IPS-NIHi11 (cell line): ENCODE results near the gene GPC3.
"Not testable (repeated sequence)": the region's sequence is repeated elsewhere in the genome, so short reads cannot be mapped to it uniquely, and the experiment has no call there.

Source experiments
- DNase-seq: peaks from one replicate; pipeline ENCODE4 v3.0.0; 2012; ENCODE audit warnings: mixed read lengths, low spot score

GPC3 gene

DNA sequence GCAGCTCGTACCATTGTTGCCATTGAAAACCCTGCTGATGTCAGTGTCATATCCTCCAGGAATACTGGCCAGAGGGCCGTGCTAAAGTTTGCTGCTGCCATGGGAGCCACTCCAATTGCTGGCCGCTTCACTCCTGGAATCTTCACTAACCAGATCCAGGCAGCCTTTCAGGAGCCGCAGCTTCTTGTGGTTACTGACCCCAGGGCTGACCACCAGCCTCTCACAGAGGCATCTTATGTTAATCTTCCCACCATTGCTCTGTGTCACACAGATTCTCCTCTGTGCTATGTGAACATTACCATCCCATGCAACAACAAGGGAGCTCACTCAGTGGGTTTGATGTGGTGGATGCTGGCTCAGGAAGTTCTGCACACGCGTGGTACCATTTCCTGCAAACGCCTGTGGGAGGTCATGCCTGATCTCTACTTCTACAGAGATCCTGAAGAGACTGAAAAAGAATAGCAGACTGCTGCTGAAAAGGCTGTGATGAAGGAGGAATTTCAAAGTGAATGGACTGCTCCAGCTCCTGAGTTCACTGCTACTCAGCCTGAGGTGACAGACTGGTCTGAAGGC, 222.3 kb downstream of the GPC3 start:
- not testable (repeated sequence) for DNase-seq

DNA sequence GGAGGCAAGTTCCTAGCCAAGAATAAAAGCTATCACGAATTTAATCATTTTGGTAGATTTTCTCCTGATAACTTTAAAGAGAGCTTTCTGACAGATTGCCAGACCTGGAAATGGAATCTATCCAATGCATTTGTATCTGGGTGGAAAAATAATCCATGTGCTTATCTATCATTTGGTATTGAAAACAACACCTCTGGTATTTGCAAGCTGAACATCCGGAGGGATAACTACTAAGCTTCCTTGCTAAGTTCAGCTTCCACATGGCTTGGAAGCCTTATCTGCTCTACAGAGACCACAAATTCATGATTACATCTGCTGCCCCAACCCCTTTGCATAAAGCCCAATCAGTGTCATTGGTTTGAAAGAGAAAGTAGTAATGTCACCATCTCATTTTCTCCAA, 230.7 kb downstream of the GPC3 start:
- DNase-seq = no peak

DNA sequence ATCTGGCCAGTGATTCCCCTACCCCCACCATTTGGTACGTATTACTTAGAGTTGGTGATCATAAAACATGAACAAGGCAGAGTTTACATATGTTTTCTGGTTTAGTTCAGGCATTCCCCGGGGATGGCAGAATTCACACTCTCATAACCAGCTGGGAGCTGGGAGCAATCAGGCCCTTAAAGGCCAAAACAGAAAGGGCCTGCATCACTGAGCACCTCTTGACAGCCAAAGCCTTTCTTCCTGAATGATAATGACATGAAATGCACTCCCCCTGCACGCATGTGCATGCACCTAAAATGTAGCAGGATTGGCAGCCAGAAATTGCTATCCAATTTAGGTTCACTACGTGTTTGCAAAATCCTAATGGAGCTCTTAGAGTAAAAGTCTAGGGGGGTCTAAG, 235.4 kb downstream of the GPC3 start:
- DNase-seq = no peak

DNA sequence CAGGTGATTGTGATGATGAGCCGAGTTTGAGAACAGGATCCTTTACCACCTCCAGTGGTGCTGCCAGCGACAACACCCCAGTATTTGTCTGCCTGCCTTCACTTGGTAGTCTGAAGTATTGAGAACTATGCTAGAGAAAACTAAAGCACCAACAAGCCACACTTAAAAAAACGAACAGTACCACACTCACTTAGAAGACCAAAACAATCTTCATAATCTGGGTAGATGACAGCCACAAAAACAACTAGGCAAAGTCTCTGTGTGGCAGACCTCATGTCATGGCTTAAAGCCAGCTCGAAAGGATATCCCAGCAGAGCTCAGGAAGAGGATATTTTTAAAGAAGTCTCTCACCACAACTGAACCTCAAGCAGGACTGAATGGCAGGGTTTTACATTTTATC, 236.0 kb downstream of the GPC3 start:
- DNase-seq = no peak

DNA sequence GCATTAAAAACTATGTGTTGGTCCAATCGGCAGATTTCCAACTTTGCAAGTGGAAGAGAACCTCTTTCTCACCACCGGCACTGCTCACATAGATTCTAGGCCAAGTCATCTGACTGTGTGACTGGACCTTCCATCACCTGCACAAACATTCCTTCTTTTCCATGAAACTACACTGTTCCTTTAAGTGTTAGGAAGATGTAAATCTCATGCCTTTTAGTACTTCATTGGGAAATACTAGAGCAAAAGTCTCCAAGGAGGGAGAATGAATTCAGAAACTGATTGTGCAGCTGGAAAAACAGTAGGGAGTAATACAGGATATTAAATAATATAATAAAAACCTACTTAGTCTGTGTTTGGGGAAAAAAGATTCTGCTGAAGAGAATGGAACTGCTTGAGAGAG, 238.2 kb downstream of the GPC3 start:
- no peak for DNase-seq

DNA sequence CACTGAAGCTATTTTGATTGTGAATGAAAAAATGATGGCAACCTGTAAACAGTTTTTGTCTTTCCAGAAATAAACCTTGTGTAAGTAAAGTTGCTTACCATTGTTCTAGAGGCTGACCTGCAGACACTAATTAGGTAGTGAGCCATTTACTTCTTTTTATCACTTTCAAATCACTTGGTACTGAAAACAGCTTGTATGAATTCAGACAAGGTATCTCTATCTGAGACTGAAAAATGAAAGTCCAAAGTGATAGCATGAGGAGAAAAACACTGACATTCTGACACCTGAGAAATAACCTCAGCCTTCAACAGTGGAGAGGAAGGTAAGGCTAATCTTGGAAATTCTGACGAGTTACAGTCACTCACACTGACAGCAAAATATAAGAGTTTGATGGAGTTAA, 238.8 kb downstream of the GPC3 start:
- DNase-seq = no peak

DNA sequence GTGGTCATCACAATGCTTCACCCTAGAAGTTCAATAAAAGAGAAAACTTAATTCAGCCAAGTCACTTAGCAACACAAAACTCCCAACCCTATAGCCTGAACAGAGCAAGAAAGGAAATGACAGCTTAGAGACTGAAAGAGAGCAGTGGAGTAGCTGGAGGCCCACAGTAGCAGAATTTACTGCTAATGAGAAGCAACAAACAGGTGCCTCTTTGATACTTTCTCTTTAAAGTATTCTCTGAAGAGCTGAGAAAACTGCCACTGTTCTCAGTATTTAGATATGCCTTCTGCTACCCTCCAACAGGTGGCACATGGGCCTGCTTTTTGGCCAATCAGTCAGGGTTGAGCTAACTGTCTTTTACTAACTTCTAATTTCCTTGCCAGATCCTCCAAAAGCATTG, 240.0 kb downstream of the GPC3 start:
- no peak for DNase-seq

DNA sequence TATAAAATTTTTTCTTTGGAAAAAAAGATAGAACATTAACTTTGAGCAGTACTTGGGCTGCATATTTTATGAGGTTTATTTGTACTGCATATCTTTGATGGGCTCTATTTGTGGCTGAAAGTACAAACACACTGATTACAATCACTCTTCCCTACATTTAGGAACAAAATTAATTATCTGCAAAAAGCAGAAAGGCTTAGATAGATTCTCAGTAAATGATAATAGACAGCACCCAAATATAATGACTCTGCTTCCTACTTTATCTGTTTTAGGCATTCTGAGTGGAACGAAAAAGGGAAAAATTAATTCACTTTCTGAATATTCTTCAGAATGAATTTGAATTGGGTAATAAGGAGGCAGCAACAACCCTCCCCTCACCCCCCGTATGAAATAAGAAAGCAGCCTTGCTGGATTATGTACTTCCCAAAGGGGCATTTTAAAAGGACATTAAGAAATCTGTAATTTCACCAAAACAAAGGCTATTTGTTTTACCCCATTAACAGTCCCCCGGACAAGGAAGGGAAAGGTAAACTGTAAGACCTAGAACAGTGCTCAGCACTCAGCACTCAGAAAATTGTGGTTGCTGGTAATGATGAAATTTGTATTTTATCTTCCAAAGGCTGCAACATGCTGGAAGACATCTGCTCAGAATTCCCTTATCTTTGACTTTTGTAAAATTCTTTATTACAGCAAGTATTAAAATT, 242.6 kb downstream of the GPC3 start:
- no peak for DNase-seq

DNA sequence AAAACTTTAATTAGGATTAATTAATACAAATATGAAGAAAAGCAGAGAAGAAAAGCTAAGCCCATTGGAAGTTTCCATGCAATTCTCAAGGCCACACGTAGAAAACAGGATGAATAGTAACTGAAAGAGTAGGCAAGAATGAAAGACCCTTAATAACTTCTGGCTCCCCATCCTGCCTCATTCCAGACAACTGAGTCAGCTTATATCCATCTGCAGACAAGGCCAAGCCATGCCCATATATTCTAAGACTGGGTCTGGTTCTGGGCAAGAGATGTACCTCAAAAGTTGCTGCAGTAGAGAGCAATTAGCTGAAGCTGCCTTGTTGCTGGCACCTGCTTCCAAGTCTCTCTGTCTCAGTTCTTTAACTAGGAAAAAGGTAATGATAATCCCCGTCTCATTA, 244.1 kb downstream of the GPC3 start:
- no peak for DNase-seq

DNA sequence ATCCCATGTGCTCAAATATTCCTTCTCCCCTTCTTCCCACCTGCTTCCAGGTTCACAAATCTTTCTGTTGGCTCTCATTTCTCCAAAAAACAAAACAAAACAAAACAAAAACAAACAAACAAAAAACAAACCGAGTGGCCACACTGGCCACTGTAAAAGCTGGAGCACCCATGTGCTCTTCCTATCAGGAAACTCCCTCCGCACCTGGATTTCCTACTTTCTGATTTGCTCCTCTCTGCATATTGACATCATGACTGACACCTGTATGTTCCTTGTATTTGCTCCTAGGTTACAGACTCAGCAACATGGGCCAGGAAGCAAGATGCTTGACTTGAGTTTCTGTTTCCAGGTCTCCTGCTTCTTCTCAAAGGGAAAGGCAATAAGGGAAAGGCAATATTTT, 258.8 kb downstream of the GPC3 start:
- DNase-seq = no peak

DNA sequence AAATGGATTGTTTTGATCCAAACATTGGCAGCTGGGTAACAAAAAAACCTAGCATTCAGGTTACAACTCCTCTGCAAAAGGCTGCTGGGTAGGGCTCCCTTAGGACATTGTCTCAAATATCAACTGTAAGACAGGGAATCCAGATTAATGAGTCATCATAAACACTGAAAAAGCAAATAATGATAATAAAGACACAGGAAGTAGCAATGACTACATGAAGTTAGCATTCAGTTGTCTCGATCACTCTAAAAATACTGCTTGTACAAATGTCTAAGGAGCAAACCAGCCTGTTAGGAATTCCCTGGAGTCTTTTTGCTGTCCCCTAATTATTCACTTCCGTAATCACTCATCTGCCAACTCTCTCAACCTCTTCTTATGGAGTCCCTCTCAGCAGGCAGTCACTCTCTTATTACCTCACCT, 259.2 kb downstream of the GPC3 start:
- no peak for DNase-seq

DNA sequence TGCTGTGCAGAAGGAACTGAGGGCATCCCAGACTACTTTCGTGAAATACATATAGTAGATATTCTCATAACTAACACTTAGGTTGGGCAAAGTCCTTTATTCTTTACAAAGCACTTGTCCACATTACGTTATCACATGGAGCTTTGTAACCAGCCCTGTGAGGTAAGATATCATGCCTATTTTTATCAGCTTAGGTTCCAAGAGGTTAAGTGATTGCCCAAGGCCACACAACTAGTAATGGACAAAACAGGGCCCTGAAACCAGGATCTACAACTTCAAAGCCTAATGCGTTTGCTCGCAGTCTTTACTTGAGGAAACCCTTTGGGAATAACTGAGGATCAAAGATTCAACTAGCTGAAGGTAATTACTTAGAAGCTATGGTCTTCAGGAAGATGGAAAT, 261.5 kb downstream of the GPC3 start:
- DNase-seq = no peak

DNA sequence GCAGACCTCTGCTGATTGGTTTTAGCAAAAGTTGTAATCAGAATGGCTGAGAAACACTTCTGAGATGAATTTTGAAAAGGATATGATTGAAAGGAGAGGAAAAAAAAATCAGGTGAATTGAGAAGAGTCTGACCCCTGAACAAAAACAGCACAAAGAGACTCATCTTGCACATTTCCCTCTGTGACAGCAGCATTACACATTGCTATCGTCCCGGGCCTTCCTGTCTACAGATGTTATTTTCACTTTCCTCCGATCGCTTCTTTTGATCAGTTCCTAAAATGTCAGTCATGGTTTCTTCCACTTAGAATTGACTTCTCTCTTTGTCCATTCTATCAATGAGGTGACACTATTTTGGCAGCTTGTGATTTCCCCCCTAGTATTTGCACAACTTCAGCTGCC, 262.6 kb downstream of the GPC3 start:
- DNase-seq = no peak

DNA sequence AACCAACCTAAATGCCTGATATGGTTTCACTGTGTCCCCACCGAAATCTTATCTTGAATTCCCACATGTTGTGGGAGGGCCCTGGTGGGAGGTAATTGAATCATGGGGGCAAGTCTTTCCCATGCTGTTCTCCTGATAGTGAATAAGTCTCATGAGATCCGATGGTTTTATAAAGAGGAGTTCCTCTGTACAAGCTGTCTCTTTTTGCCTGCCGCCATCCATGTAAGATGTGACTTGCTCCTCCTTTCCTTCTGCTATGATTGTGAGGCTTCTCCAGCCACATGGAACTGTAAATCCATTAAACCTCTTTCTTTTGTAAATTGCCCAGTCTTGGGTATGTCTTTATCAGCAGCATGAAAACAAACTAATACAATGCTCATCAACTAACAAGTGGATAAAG, 265.1 kb downstream of the GPC3 start:
- DNase-seq = not testable (repeated sequence)

DNA sequence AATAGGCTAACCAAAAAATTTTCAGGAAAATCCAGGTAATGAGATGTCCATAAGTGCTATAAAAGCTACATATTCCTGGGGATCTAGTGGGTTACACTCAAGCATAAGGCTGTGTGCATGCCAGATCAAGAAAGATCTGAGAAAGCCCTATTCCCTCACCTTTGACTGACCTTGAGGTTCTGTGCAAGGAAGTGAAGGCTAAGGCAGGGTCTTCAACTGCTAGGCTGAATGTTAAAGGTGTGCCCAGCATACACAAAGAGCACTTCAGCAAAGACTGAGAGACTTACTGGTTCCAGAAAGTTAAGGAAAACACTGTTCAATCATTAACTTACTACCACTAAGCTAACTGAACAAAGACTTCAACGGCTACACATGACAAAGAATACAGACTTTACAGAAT, 269.7 kb downstream of the GPC3 start:
- no peak for DNase-seq

DNA sequence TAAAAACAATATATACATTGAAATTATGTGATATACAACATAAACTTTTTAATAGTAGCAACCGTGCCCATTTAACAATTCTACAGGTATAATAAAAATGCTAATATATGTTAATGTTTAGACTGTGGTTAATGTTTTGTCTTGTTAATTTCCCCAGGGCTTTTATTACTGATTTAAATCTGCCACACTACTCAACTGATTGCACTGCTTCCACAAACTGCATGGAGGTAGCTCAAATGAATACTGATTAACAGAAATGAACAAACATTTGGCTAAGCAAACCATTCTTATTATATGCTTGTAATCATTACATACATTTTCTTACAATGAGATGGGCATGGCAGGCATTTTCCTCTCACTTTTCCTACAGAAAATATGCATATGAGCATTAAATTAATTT, 275.9 kb downstream of the GPC3 start:
- no peak for DNase-seq

DNA sequence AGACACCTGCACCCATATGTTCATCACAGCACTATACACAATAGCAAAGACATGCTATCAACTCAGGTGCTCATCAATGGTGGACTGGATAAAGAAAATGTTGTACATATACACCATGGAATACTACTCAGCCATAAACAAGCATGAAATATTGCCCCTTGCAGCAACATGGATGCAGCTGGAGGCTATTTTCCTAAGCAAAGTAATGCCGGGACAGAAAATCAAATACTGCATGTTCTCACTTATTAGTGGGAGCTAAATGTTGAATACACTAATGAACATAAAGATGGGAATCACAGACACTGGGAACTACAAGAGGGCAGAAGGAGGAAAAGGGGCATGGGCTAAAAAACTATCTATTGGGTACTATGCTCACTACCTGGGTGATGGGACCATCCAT, 278.5 kb downstream of the GPC3 start:
- no peak for DNase-seq

DNA sequence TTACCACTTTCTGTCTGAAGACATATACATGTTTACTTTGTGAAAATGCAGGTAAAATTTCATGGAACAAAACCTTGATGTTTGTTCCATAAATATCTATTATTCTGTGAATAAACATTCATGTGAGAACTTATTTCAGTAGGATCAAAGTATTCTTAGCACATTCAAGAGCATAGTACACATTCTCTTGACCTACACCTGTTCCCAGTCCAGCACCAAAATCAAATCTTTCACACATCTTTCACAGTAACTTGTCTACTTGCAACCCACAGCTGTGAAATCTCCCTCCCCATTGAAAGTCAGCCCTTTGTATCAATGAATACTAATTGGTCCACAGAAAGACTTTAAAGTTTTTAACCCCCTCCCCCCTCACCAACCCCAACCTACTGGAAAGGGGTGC, 283.2 kb downstream of the GPC3 start:
- DNase-seq = no peak

DNA sequence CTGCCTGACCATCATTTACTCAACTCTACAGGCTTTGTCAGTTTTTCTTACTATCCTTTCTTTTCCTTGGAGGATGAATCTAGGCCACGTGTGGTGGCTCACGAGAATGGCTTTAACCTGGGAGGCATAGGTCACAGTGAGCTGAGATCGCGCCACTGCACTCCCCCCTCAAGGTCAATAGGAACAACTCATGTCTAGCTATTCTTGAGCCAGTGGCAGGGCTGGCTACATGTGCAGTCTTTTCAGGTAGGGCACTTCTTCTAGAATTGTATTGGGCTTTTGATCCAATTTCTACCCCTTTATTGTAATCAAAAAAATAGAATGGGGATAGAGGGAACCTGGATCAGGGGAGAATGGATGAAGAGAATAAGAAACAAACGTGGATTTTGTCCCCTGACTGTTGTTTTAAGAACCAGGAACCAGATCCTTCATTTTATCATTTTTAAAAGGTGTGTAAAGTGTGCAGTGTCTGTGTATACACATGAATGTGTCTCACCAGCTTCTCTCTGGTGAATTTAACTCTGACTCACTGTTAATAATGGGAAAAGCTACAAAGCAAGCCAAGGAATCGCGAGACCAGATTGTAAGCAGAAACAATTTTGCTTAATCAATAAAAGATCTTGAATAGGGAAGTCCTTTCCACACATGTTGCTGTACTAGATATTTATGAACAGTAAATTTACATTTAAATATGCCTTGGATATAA, 286.2 kb downstream of the GPC3 start:
- DNase-seq = no peak

DNA sequence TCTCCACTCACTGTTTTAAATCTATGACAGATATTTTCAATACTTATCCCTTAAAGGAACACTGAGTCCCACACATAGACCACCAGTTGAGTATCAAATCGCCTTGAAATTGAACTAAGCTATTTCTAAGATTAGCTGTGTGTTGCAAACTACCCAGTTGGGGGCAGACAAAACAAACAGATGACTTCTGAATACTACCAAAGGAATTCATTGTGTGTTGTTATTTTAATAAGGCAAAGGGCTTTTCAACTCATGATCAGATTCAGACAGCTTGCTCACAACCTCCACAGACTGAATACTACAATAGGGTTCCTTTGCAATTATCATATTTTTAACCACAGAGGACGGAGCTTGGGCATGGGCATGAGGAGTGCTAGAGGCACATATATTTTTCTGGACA, 287.1 kb downstream of the GPC3 start:
- DNase-seq = no peak

DNA sequence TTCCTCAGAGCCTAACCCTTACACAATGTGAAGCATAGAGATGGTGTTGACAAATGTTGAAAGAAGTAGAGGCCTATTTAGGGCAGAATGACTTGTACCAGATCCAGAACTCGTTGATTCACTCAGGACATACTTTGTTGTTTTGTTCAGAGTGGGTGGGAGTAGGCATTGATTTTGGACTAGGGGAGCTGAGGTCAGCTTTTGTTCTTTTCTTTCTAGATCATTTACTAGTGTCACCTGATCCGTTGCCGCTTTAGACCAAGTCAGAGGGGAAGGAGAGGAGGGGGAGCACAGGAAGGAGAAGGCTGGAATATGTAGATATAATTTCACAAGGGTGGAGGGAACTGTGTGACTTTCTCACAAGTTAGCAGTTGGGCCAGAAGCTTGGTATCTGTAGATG, 287.7 kb downstream of the GPC3 start:
- DNase-seq = no peak

DNA sequence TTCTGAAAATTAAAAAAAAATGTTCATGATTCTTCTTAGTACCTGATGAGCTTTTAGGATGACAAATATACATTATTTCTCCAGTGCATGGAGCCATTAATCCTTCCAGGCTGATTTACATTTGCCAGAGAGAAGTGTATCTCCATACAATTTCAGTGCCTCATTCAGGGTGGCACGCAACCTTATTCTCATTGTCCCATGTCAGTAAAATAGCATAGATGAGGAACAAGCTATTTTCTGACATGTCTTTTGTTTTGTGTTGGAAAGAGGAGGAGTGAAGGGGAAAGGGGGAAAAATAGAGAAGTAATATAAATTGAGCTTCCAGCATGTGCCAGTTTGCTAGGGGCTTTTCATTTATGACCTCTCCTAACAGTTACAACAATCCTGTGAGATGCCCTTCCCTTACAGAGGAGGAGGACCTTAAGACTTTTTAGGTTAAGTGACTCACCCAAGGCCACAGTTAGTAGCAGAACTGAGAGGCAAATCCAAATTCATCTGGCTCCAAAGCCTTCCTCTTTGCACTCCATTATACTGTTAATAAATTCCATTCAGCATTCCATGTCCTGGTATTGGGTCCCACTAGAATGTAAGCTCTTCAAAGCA, 295.3 kb downstream of the GPC3 start:
- no peak for DNase-seq

DNA sequence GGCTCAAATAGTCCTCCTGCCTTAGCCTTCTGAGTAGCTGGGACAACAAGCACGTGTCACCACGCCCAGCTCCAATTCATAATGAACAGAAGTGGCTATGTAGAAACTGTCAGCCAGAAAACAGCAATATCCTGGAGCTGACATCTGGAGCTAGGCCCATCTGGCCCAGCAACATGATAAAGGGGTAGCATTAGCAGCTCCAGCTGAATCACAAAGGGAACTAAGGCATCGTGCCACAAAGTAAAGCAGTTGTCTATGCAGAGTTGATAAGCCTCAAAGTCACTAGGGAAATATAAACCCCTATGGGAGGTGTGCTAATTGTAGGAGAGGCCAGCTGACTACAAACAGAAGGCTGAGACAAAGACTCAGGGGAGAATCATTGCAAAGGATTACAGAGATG, 299.6 kb downstream of the GPC3 start:
- DNase-seq = peak; percentile 19
